Loucy (cell line): Measurements from ENCODE around the gene PXMP4.

Experiments used
- H2AFZ ChIP-seq: fragments of 200-600 bp; sonication (generic); 2 replicates; pipeline ENCODE4 v1.6.0; 2016; ENCODE audit warnings: antibody characterized with exemption, mild to moderate bottlenecking, low read length, moderate library complexity
- H3F3A ChIP-seq: fragments of 200-600 bp; 2 replicates; pipeline ENCODE4 v1.6.0; 2016; ENCODE audit warnings: antibody characterized with exemption, low read depth, mild to moderate bottlenecking
- H3K27me3 ChIP-seq: fragments of 200-600 bp; sonication (generic); 2 replicates; pipeline ENCODE4 v1.6.1; 2014; ENCODE audit warnings: low read length, mild to moderate bottlenecking; ENCODE audit not compliant: insufficient read depth, poor library complexity, severe bottlenecking
- H3K36me3 ChIP-seq: fragments of 200-600 bp; sonication (generic); 2 replicates; pipeline ENCODE4 v1.6.1; 2016; ENCODE audit warnings: low read length; ENCODE audit not compliant: insufficient read depth
- H3K4me1 ChIP-seq: fragments of 200-600 bp; sonication (generic); 2 replicates; pipeline ENCODE4 v1.5.1; 2014; ENCODE audit warnings: low read length, mild to moderate bottlenecking; ENCODE audit not compliant: insufficient read depth, poor library complexity, severe bottlenecking
- H3K4me2 ChIP-seq: fragments of 200-600 bp; sonication (generic); 2 replicates; pipeline ENCODE4 v1.6.0; 2014; ENCODE audit warnings: antibody characterized with exemption, low read length, low read depth, mild to moderate bottlenecking; ENCODE audit not compliant: poor library complexity, severe bottlenecking
- H3K4me3 ChIP-seq: fragments of 200-600 bp; sonication (generic); 2 replicates; pipeline ENCODE4 v1.5.1; 2014; ENCODE audit warnings: low read length, mild to moderate bottlenecking, mixed read lengths; ENCODE audit not compliant: poor library complexity, severe bottlenecking
- H3K79me2 ChIP-seq: fragments of 200-600 bp; sonication (generic); 2 replicates; pipeline ENCODE4 v1.6.1; 2014; ENCODE audit warnings: low read length; ENCODE audit not compliant: insufficient read depth
- H3K9ac ChIP-seq: fragments of 200-600 bp; sonication (generic); 2 replicates; pipeline ENCODE4 v1.6.0; 2014; ENCODE audit warnings: mild to moderate bottlenecking, low read depth, low read length, moderate library complexity; ENCODE audit not compliant: poor library complexity, severe bottlenecking
- H3K9me2 ChIP-seq: fragments of 200-600 bp; sonication (generic); replicated peaks from 2 replicates; pipeline ENCODE4 v1.6.1; 2016; ENCODE audit warnings: low read depth, low read length, mixed read lengths
- H3K9me3 ChIP-seq: fragments of 200-600 bp; sonication (generic); 2 replicates; pipeline ENCODE4 v1.6.1; 2014; ENCODE audit warnings: mild to moderate bottlenecking, antibody characterized with exemption, low read length, low read depth; ENCODE audit not compliant: insufficient read depth
- H4K20me1 ChIP-seq: fragments of 200-600 bp; sonication (generic); 2 replicates; pipeline ENCODE4 v1.6.0; 2014; ENCODE audit warnings: antibody characterized with exemption, low read length, mild to moderate bottlenecking; ENCODE audit not compliant: insufficient read depth, poor library complexity, severe bottlenecking
- EZH2phosphoT487 ChIP-seq: fragments of 200-600 bp; IDR thresholded peaks from 2 replicates; pipeline ENCODE4 v1.6.1; 2018; ENCODE audit warnings: antibody characterized with exemption, mild to moderate bottlenecking, moderate library complexity, borderline replicate concordance
- TF ChIP-seq, protein P1 (sequence below): fragments of 200-600 bp; sonication (generic); conservative IDR thresholded peaks from 2 replicates; pipeline ENCODE4 v1.5.1; 2014; ENCODE audit warnings: mild to moderate bottlenecking, antibody characterized with exemption, low read length

PXMP4 gene

DNA sequence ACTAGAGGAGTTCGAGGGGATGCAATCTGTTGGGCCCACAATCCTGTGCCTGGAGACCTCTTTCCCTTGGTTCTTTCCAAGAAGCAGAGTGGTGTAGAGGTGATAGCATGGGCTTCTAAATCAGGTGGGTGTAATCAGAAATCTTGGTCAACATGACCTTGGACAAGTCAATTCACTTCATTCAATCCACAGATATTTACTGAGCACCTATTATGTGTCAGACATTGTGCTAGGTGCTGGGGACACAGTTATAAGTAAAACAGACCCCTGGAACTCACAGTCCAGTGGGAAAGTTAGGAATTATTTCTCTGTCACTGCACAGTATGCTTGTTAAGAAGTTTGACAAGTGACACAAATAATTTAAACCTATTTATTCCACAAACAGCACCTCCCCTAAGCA, 30.6 kb downstream of the PXMP4 start:
- Histone ChIP-seq H3K4me2 (peak overlapping the region; percentile 69), H3K79me2 (peaks cover 12% of the 10 kb centered on the region), H4K20me1 (peaks cover 7% of the 10 kb centered on the region), H3K4me1 (peaks cover 33% of the 10 kb centered on the region), H3F3A (peaks cover 8% of the 10 kb centered on the region; the same call in 1 of the 2 replicates), H3K9me2 (no peaks in the 10 kb centered on the region), H3K9ac (peak overlapping the region; percentile 44), H2AFZ (no peak overlapping the region), H3K9me3 (no peaks in the 10 kb centered on the region), H3K36me3 (no peaks in the 10 kb centered on the region), H3K27me3 (no peaks in the 10 kb centered on the region), H3K4me3 (peak overlapping the region; percentile 56)
- TF ChIP-seq EZH2phosphoT487 = no peak

DNA sequence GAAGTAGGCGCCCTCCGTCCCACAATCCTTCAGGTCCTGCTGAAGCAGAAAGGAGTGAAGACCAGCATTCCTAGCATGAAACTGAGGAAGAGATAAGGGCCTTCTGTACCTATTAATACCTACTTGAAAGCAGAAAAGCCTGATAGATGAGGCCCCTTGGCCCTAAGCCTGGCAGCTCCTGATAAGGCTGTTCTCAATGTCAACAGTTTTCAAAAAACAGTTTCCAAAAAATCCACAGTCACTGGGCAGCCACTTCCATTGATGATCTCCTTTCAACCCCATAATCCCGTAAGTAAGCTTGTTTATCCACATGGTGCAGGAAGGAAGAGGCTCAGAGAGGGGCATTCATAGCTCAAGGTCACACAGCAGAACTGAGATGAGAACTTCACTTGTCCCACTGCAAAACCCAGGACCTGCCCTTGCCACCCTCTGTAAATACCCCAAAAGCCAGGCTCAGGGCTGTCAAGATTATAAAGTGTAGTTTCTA, 31.1 kb downstream of the PXMP4 start:
- Histone ChIP-seq H3K4me2 (peak overlapping the region; percentile 69), H2AFZ (no peak overlapping the region), H3K36me3 (no peaks in the 10 kb centered on the region), H3K9me2 (no peaks in the 10 kb centered on the region), H3K9me3 (no peaks in the 10 kb centered on the region), H3K79me2 (peaks cover 17% of the 10 kb centered on the region), H3K4me1 (peaks cover 38% of the 10 kb centered on the region), H4K20me1 (peaks cover 12% of the 10 kb centered on the region), H3K27me3 (no peaks in the 10 kb centered on the region), H3K9ac (no peak overlapping the region), H3K4me3 (no peak overlapping the region), H3F3A (peaks cover 8% of the 10 kb centered on the region; the same call in 1 of the 2 replicates)
- TF ChIP-seq, protein P1, sequence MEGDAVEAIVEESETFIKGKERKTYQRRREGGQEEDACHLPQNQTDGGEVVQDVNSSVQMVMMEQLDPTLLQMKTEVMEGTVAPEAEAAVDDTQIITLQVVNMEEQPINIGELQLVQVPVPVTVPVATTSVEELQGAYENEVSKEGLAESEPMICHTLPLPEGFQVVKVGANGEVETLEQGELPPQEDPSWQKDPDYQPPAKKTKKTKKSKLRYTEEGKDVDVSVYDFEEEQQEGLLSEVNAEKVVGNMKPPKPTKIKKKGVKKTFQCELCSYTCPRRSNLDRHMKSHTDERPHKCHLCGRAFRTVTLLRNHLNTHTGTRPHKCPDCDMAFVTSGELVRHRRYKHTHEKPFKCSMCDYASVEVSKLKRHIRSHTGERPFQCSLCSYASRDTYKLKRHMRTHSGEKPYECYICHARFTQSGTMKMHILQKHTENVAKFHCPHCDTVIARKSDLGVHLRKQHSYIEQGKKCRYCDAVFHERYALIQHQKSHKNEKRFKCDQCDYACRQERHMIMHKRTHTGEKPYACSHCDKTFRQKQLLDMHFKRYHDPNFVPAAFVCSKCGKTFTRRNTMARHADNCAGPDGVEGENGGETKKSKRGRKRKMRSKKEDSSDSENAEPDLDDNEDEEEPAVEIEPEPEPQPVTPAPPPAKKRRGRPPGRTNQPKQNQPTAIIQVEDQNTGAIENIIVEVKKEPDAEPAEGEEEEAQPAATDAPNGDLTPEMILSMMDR = no peak
- TF ChIP-seq EZH2phosphoT487 = no peak

DNA sequence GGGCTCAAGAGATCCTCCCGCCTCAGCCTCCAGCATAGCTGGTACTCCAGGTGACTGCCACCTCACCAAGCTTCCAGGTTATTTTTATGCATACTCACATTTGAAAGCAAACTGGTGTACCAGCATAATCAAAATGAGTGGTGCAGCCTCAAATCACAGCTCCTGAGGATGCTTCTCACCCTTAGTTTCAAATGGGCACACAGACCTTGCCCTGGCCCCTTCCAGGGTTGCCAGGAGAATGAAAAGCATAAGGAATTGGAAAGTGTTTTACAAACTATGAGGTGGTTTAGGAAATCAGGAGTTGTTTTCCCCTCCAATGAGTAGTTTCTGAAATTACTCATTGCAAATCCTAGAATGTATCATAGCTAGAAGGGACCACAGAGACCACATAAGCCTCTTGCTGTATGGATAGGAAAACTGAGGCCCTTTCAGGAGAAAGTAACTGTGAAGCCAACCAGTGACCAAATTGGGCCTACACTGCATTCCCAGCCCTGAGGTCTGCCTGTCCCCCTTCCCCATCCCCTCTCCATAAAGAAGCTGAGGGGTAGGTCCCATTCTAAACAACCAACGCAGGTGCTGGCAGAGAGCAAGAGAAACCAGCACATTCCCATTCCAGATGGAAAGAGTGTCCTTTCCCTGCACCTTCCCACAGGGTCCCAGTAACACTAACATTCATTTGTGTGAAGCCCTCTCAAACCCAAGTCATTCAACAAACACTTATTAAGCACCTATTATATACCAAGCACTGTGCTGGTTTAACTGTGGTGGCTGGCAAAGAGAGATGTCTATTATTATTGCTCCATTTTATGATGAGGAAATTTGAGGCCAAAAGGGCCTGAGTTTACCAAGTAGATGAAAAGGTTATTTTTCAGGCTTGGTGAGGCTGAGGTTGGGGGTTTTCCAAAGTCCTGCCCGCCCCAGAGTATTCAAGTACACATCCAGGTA, 31.8 kb downstream of the PXMP4 start:
- peaks cover 19% of the 10 kb centered on the region for H4K20me1 ChIP-seq
- H3K36me3 ChIP-seq = no peaks in the 10 kb centered on the region
- H3K79me2 ChIP-seq = peaks cover 25% of the 10 kb centered on the region
- peaks cover 41% of the 10 kb centered on the region for H3K4me1 ChIP-seq
- no peak overlapping the region for H3K4me3 ChIP-seq
- no peak overlapping the region for H3K9ac ChIP-seq
- no peak for TF ChIP-seq EZH2phosphoT487
- TF ChIP-seq, protein P1 = no peak
- no peak overlapping the region for H2AFZ ChIP-seq
- no peaks in the 10 kb centered on the region for H3K27me3 ChIP-seq
- peak overlapping the region; percentile 69 for H3K4me2 ChIP-seq
- peaks cover 8% of the 10 kb centered on the region; the same call in 1 of the 2 replicates for H3F3A ChIP-seq
- H3K9me3 ChIP-seq = no peaks in the 10 kb centered on the region
- no peaks in the 10 kb centered on the region for H3K9me2 ChIP-seq
